Measurements from ENCODE around the gene AP5Z1.

AP5Z1 gene

GRCh38 chr7:4775250-4775847, at the start of gene AP5Z1:
AP5Z1 (plus strand) TSS chr7:4775623; CDS start chr7:4775716, 93 bp downstream.
- peak; percentile 98 for DNase-seq

- no peak for DNase-seq
Observed at GRCh38 chr7:4725850-4726450, 49.5 kb upstream of the AP5Z1 start.

GRCh38 chr7:4726566-4726965, 48.9 kb upstream of the AP5Z1 start:
- no peak for DNase-seq

GRCh38 chr7:4727914-4728705, 47.3 kb upstream of the AP5Z1 start:
- DNase-seq, result no peak

GRCh38 chr7:4729266-4729665, 46.2 kb upstream of the AP5Z1 start:
- no peak for DNase-seq

GRCh38 chr7:4730276-4730675, 45.1 kb upstream of the AP5Z1 start:
- DNase-seq, result no peak

GRCh38 chr7:4730971-4731370, 44.5 kb upstream of the AP5Z1 start:
- no peak for DNase-seq

- DNase-seq, result no peak
Observed at GRCh38 chr7:4731803-4732202, 43.6 kb upstream of the AP5Z1 start.

- DNase-seq, result no peak
Observed at GRCh38 chr7:4733936-4734528, 41.4 kb upstream of the AP5Z1 start.

GRCh38 chr7:4734587-4735345, 40.7 kb upstream of the AP5Z1 start:
- DNase-seq, result no peak

GRCh38 chr7:4737300-4737699, 38.1 kb upstream of the AP5Z1 start:
- DNase-seq, result no peak

GRCh38 chr7:4738711-4739527, 36.5 kb upstream of the AP5Z1 start:
- no peak for DNase-seq

- peak; percentile 76 for DNase-seq
Observed at GRCh38 chr7:4739528-4739992, 35.9 kb upstream of the AP5Z1 start.

GRCh38 chr7:4740796-4741195, 34.6 kb upstream of the AP5Z1 start:
- no peak for DNase-seq

- DNase-seq, result no peak
Observed at GRCh38 chr7:4742051-4742573, 33.3 kb upstream of the AP5Z1 start.

GRCh38 chr7:4742852-4743251, 32.6 kb upstream of the AP5Z1 start:
- no peak for DNase-seq

GRCh38 chr7:4744391-4745264, 30.8 kb upstream of the AP5Z1 start:
- DNase-seq, result peak; percentile 90

- no peak for DNase-seq
Observed at GRCh38 chr7:4745265-4745919, 30.0 kb upstream of the AP5Z1 start.

GRCh38 chr7:4745971-4746919, 29.2 kb upstream of the AP5Z1 start:
- no peak for DNase-seq

Data from activated effector memory CD4-positive, alpha-beta T cell treated with anti-CD3 and anti-CD28 coated beads, Interleukin-2, amount 50 U/mL, for 16 hours (primary cell).